ENCODE data around the gene PSMD10. TPM values are rescaled to one million over a fixed set of nuclear protein-coding genes. Genes with fewer than 3 reads are reported as not detected.

Gene PSMD10
- 65.9 to 88.7 TPM (median 77.4 TPM) in 5 replicates for total RNA-seq (2022; extraction: Qiagen RNA extraction)

DNA sequence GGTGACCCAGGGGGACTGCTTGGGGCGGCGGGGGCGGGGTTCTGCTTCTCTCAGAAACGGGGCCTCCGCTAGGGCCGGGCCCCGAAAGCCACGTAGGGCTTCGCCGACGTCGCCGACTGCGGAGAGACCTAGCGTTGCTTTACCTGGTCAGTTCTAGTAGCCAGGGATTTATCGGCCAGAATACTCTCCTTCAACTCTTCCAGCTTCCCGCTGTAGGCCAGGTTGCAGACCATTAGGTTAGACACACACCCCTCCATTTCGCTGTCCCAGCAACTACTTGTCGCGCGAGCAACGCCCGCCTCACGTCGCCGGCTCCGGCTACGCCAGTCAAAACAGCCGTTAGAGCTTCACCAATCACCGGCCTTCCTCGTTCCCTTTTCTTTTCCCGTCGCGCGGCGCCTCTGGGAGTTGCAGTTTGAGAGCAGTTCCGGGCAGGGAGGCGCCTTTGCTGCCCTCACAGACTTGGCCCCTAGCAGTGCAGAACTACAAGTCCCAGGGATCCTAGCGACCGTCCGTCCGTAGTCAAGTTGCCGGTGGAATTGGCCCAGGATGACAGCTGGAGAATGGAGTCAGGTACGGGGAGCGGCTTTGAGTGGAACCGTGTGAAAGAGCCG is at the start of gene PSMD10, which contains the start of gene ATG4A:
PSMD10 (minus strand) TSS at position 279 of the 614 bp plus-strand sequence; CDS start at position 257, 22 bp downstream.
ATG4A (plus strand) TSS at position 515 of the 614 bp plus-strand sequence; CDS start at position 564, 49 bp downstream.

GRCh38 chrX:108044554-108045256 is 46.6 kb downstream of the PSMD10 start, which contains the start of gene VSIG1:
TSS of gene VSIG1 (plus strand) at chrX:108045065. CDS start at chrX:108045131, 66 bp downstream.

Other genes starting within 250 kb of the PSMD10 start
- not detected in 5 replicates for gene TEX13B, start 109.2 kb downstream of the PSMD10 start, total RNA-seq (2022; extraction: Qiagen RNA extraction)
- gene VSIG1, start 46.5 kb downstream of the PSMD10 start, total RNA-seq (2022; extraction: Qiagen RNA extraction) = 0.20 to 0.65 TPM (median 0.24 TPM) in 5 replicates
- gene ATG4A, start 236 bp upstream of the PSMD10 start, total RNA-seq (2022; extraction: Qiagen RNA extraction) = 7.4 to 10.2 TPM (median 7.9 TPM) in 5 replicates